CD8-positive, alpha-beta memory T cell (primary cell): ENCODE data around the gene RABGAP1L. TPM values are rescaled to one million over a fixed set of nuclear protein-coding genes. Genes with fewer than 3 reads are reported as not detected.
"Not testable (repeated sequence)": the region's sequence is repeated elsewhere in the genome, so short reads cannot be mapped to it uniquely, and the experiment has no call there.

Source experiments
- CTCF ChIA-PET: fragments of 350-600 bp; sonication (Branson Sonifier 250); formaldehyde crosslinking; loops from one replicate; lab custom pipeline; 2021; ENCODE audit warnings: antibody characterized with exemption; lab: Charles Lee
- POLR2A ChIA-PET: fragments of 350-600 bp; sonication (Branson Sonifier 250); formaldehyde crosslinking; loops from one replicate; lab custom pipeline; 2021; ENCODE audit warnings: antibody characterized with exemption; lab: Charles Lee
- DNase-seq, 5 donors: peaks; one replicate each; pipeline versions ENCODE4 v3.0.0 to v3.0.0-alpha.2; 2020 to 2022; ENCODE audit warnings: mixed read lengths in 1 of 5
- H3K27ac ChIP-seq: one replicate; pipeline ENCODE4 v1.7.0; 2013; ENCODE audit warnings: low read depth, mild to moderate bottlenecking, low read length, moderate library complexity
- H3K27me3 ChIP-seq: 2 replicates; pipeline ENCODE4 v1.7.0; 2013; ENCODE audit warnings: low read length, mild to moderate bottlenecking; ENCODE audit not compliant: insufficient read depth, poor library complexity, severe bottlenecking
- H3K36me3 ChIP-seq: 2 replicates; pipeline ENCODE4 v1.7.0; 2013; ENCODE audit warnings: mild to moderate bottlenecking, low read length, moderate library complexity; ENCODE audit not compliant: insufficient read depth
- H3K4me1 ChIP-seq: 2 replicates; pipeline ENCODE4 v1.7.0; 2013; ENCODE audit warnings: mild to moderate bottlenecking, low read length, moderate library complexity; ENCODE audit not compliant: insufficient read depth
- H3K4me3 ChIP-seq: 2 replicates; pipeline ENCODE4 v1.7.0; 2013; ENCODE audit warnings: mild to moderate bottlenecking, low read length
- H3K9me3 ChIP-seq: 2 replicates; pipeline ENCODE4 v1.7.0; 2013; ENCODE audit warnings: mild to moderate bottlenecking, low read length
- H3K27ac Mint-ChIP-seq, 8 donors: one replicate each; pipeline ENCODE4 v1.8.0; 2020 to 2021; ENCODE audit warnings: mixed read lengths in 8 of 8, mild to moderate bottlenecking in 6 of 8, inconsistent platforms in 3 of 8, moderate library complexity in 3 of 8
- H3K27me3 Mint-ChIP-seq, 2 donors: one replicate each; pipeline ENCODE4 v1.8.0; 2020 to 2021; ENCODE audit warnings: mixed read lengths in 2 of 2, mild to moderate bottlenecking in 1 of 2, moderate library complexity in 1 of 2
- H3K36me3 Mint-ChIP-seq, 3 donors: one replicate each; pipeline ENCODE4 v1.8.0; 2020 to 2021; ENCODE audit warnings: mixed read lengths in 3 of 3, inconsistent platforms in 1 of 3, mild to moderate bottlenecking in 1 of 3
- H3K4me1 Mint-ChIP-seq, 3 donors: one replicate each; pipeline ENCODE4 v1.8.0; 2020 to 2021; ENCODE audit warnings: mixed read lengths in 3 of 3, inconsistent platforms in 1 of 3, mild to moderate bottlenecking in 1 of 3
- H3K4me3 Mint-ChIP-seq, 7 donors: one replicate each; pipeline ENCODE4 v1.8.0; 2020 to 2021; ENCODE audit warnings: mixed read lengths in 7 of 7, mild to moderate bottlenecking in 6 of 7, moderate library complexity in 4 of 7, inconsistent platforms in 2 of 7
- H3K9me3 Mint-ChIP-seq, 5 donors: one replicate each; pipeline ENCODE4 v1.8.0; 2020 to 2022; ENCODE audit warnings: mixed read lengths in 5 of 5, mild to moderate bottlenecking in 3 of 5, moderate library complexity in 2 of 5, inconsistent platforms in 1 of 5
- polyA plus RNA-seq: library from polyadenylated mRNA; unstranded; fragments of 300-500 nt; fragmentation: Illumina TruSeq; gene quantifications from one replicate; pipeline ENCODE4 v1.2.3, GENCODE V29; 2021
- total RNA-seq, 2 experiments: library from RNA; stranded (reverse); gene quantifications; one replicate each; pipeline ENCODE4 v1.2.3, GENCODE V29; 2021

RABGAP1L gene
- total and polyA plus RNA-seq, 3 experiments from 2014 or later = 41.7 to 78.5 (median 42.7) TPM

DNA sequence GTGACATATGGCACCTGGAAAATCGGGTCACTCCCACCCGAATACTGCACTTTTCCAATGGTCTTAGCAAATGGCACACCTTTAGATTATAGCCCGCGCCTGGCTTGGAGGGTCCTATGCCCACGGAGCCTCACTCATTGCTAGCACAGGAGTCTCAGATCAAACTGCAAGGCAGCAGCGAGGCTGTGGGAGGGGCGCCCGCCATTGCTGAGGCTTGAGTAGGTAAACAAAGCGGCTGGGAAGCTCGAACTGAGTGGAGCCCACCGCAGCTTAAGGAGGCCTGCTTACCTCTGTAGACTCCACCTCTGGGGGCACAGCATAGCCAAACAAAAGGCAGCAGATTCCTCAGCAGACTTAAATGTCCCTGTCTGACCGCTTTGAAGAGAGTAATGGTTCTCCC lies 458.6 kb downstream of the RABGAP1L start:
- Mint-ChIP-seq H3K36me3 (peaks cover 15 to 51% (median 16%) of the 10 kb centered on the region in 3 donors), H3K9me3 (peaks cover 0 to 29% (median 10%) of the 10 kb centered on the region in 5 donors)
- H3K27ac ChIP-seq, H3K4me3 Mint-ChIP-seq, H3K27ac Mint-ChIP-seq, POLR2A ChIA-PET, H3K27me3 Mint-ChIP-seq, DNase-seq, H3K4me3 ChIP-seq, H3K4me1 Mint-ChIP-seq, CTCF ChIA-PET, H3K9me3 ChIP-seq, H3K36me3 ChIP-seq, H3K27me3 ChIP-seq, H3K4me1 ChIP-seq: not testable (repeated sequence)

DNA sequence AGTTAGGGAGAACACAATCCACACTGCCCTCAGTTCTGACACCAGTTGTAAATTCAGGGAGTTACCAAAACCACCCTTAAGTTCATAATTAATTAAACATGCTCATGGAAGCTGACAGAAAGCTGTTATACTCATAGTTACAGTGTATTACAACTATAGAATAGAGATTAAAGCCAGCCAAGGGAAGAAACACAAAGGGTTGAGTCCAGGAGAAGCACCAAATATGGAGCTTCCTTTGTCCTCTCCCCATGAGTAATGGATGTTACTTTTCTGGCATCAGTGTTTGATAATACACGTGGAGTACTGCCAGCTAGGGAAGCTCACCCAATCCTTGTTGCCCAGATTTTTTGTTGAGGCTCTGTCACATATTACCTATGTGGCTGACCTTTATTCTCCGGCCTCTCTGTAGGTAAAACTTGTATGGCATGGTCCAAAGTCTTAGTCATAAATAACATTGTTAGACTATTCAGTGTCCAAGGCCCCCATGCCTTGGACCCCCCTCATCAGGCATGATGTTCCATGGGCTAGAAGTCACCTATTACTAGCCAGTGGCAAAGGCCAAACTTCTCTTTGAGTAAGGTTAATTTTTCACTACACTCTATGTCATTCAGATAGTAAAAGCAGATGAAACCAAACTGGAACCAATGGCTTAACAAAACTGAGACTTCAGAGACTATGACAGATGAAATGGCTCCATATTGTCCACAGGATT lies 464.2 kb downstream of the RABGAP1L start:
- peaks cover 6 to 38% (median 16%) of the 10 kb centered on the region in 3 donors for H3K36me3 Mint-ChIP-seq
- Histone ChIP-seq H3K27ac (no peak overlapping the region), H3K4me1 (no peaks in the 10 kb centered on the region), H3K36me3 (no peaks in the 10 kb centered on the region), H3K9me3 (no peaks in the 10 kb centered on the region), H3K4me3 (no peak overlapping the region), H3K27me3 (no peaks in the 10 kb centered on the region)
- H3K4me3 Mint-ChIP-seq = no peak overlapping the region
- no peak for DNase-seq
- H3K27ac Mint-ChIP-seq = no peak overlapping the region
- ChIA-PET CTCF (no interaction called here), POLR2A (no interaction called here)
- peaks cover 0 to 19% (median 8%) of the 10 kb centered on the region in 5 donors for H3K9me3 Mint-ChIP-seq
- H3K4me1 Mint-ChIP-seq = peaks cover 0 to 3% (median 3%) of the 10 kb centered on the region in 3 donors
- H3K27me3 Mint-ChIP-seq = no peaks in the 10 kb centered on the region

- Mint-ChIP-seq H3K9me3 (peaks cover 0 to 9% (median 5%) of the 10 kb centered on the region in 5 donors), H3K4me3 (no peak overlapping the region), H3K36me3 (peaks cover 4 to 25% (median 16%) of the 10 kb centered on the region in 3 donors), H3K27me3 (no peaks in the 10 kb centered on the region), H3K27ac (peak overlapping the region in 2 of 8 donors; percentile 10 to 47), H3K4me1 (peaks cover 0 to 3% (median 2%) of the 10 kb centered on the region in 3 donors)
- Histone ChIP-seq H3K4me1 (no peaks in the 10 kb centered on the region), H3K36me3 (no peaks in the 10 kb centered on the region), H3K9me3 (no peaks in the 10 kb centered on the region), H3K27ac (no peak overlapping the region), H3K27me3 (no peaks in the 10 kb centered on the region), H3K4me3 (no peak overlapping the region)
- CTCF ChIA-PET = no interaction called here
- no peak for DNase-seq
- POLR2A ChIA-PET = no interaction called here
These were observed 467.0 kb downstream of the RABGAP1L start for GRCh38 chr1:174626031-174627025.

DNA sequence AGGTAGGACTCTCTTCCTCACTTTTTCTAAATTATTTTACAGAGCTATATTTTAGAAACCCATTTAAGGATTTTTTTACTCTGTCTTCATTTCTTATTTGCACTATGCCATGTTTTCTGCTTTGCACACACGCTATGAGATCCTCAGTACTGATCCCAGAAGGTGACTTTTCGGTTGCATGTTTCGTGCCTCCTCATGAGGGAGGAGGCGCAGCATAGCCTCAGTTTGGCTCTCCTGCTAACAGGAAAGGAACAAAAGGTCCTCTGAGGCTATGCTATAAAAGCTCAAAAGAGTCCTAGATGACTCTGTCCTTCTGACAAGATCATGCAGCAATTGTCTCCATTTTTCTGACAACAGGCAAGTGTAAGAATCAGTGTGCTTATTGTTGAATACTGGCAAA lies 478.2 kb downstream of the RABGAP1L start:
- Mint-ChIP-seq H3K9me3 (peaks cover 2 to 10% (median 4%) of the 10 kb centered on the region in 5 donors), H3K27ac (no peak overlapping the region), H3K4me1 (peaks cover 5 to 13% (median 8%) of the 10 kb centered on the region in 3 donors), H3K27me3 (no peaks in the 10 kb centered on the region), H3K4me3 (no peak overlapping the region), H3K36me3 (peaks cover 14 to 22% (median 19%) of the 10 kb centered on the region in 3 donors)
- no peaks in the 10 kb centered on the region for H3K27me3 ChIP-seq
- ChIA-PET CTCF (no interaction called here), POLR2A (no interaction called here)
- H3K4me1 ChIP-seq = no peaks in the 10 kb centered on the region
- no peak for DNase-seq
- H3K36me3 ChIP-seq = no peaks in the 10 kb centered on the region
- H3K4me3 ChIP-seq = no peak overlapping the region
- no peaks in the 10 kb centered on the region for H3K9me3 ChIP-seq
- H3K27ac ChIP-seq = no peak overlapping the region

DNA sequence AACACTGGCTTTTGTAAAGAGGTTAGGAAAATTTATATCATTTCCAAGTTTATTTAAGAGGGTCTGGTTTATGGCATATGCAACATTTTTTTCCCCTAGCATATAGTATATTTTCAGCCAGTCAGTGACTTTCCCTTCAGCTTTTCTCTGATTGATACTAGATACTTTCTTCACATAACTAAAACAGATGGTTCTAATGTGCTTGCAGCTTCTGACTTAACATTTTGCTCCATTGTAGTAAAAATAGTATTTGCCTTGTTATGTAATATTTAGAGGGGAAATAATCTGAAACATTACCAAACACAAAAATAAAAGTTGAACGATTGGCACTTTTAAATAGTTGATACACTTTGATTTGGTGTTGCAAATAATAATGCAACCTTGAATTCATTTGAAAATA lies 480.1 kb downstream of the RABGAP1L start:
- no peaks in the 10 kb centered on the region for H3K9me3 ChIP-seq
- H3K27ac ChIP-seq = no peak overlapping the region
- DNase-seq = no peak
- peak overlapping the region in 2 of 8 donors; percentile 19 to 23 for H3K27ac Mint-ChIP-seq
- H3K27me3 Mint-ChIP-seq = no peaks in the 10 kb centered on the region
- peaks cover 14 to 20% (median 19%) of the 10 kb centered on the region in 3 donors for H3K36me3 Mint-ChIP-seq
- no peaks in the 10 kb centered on the region for H3K27me3 ChIP-seq
- H3K4me1 Mint-ChIP-seq = peaks cover 5 to 17% (median 8%) of the 10 kb centered on the region in 3 donors
- no peaks in the 10 kb centered on the region for H3K36me3 ChIP-seq
- CTCF ChIA-PET = no interaction called here
- POLR2A ChIA-PET = no interaction called here
- no peak overlapping the region for H3K4me3 ChIP-seq
- H3K4me1 ChIP-seq = no peaks in the 10 kb centered on the region
- peaks cover 0 to 10% (median 1%) of the 10 kb centered on the region in 5 donors for H3K9me3 Mint-ChIP-seq
- no peak overlapping the region for H3K4me3 Mint-ChIP-seq

DNA sequence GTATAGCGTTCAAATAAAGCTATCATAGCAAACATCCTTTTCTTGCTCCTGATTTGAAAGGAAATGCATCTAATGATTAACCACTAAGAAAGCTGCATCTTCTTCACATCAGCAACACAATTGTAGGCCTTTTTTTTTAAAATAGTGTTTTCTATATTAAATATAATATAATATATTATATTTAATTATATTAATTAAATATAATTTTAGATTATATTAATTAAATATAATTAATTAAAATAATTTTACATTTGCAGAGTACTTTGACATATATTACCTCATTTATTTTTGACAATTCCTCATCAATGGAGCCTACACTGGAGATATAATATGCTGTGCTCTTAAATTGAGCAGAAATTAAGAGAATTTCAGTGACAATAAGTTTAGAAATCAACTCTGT lies 481.5 kb downstream of the RABGAP1L start:
- peak overlapping the region in 1 of 8 donors; percentile 3 for H3K27ac Mint-ChIP-seq
- peaks cover 14 to 24% (median 23%) of the 10 kb centered on the region in 3 donors for H3K36me3 Mint-ChIP-seq
- POLR2A ChIA-PET = no interaction called here
- no peak overlapping the region for H3K4me3 Mint-ChIP-seq
- no peak overlapping the region for H3K27ac ChIP-seq
- CTCF ChIA-PET = no interaction called here
- H3K27me3 Mint-ChIP-seq = no peaks in the 10 kb centered on the region
- no peak for DNase-seq
- no peaks in the 10 kb centered on the region for H3K27me3 ChIP-seq
- H3K9me3 ChIP-seq = no peaks in the 10 kb centered on the region
- H3K36me3 ChIP-seq = no peaks in the 10 kb centered on the region
- no peaks in the 10 kb centered on the region for H3K4me1 ChIP-seq
- H3K4me3 ChIP-seq = no peak overlapping the region
- H3K9me3 Mint-ChIP-seq = peaks cover 0 to 10% (median 2%) of the 10 kb centered on the region in 5 donors
- H3K4me1 Mint-ChIP-seq = peaks cover 5 to 19% (median 8%) of the 10 kb centered on the region in 3 donors

DNA sequence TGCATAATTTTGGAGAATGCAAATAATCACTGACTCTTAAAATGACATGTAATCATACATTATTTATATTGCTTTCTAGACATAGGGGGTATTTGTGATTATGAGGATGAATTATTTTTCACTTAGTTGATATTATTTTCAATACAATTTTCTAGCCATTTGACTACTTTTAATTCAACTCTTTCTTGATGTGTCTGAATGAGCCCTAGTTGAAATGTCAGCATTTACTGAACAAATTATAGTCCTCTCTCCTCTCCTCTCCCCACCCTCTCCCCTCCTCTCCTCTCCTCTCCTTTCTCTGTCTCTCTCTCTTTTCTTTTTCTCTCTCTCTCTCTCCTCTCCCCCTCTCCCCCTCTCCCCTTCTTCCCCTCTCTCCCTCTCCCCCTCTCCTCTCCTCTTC lies 483.1 kb downstream of the RABGAP1L start:
- H3K27me3 ChIP-seq = no peaks in the 10 kb centered on the region
- ChIA-PET CTCF (no interaction called here), POLR2A (no interaction called here)
- H3K36me3 ChIP-seq = no peaks in the 10 kb centered on the region
- no peak overlapping the region for H3K27ac ChIP-seq
- H3K4me3 ChIP-seq = no peak overlapping the region
- no peak for DNase-seq
- Mint-ChIP-seq H3K27ac (no peak overlapping the region), H3K4me1 (peaks cover 14 to 30% (median 17%) of the 10 kb centered on the region in 3 donors), H3K9me3 (peaks cover 0 to 6% (median 2%) of the 10 kb centered on the region in 5 donors), H3K27me3 (no peaks in the 10 kb centered on the region), H3K4me3 (no peak overlapping the region), H3K36me3 (peaks cover 7 to 22% (median 18%) of the 10 kb centered on the region in 3 donors)
- no peaks in the 10 kb centered on the region for H3K9me3 ChIP-seq
- no peaks in the 10 kb centered on the region for H3K4me1 ChIP-seq

- ChIA-PET CTCF (no interaction called here), POLR2A (no interaction called here)
- Histone ChIP-seq H3K27ac (no peak overlapping the region), H3K4me1 (no peaks in the 10 kb centered on the region), H3K4me3 (no peak overlapping the region), H3K36me3 (no peaks in the 10 kb centered on the region), H3K27me3 (no peaks in the 10 kb centered on the region), H3K9me3 (no peaks in the 10 kb centered on the region)
- peaks cover 17 to 36% (median 25%) of the 10 kb centered on the region in 3 donors for H3K4me1 Mint-ChIP-seq
- no peak overlapping the region for H3K4me3 Mint-ChIP-seq
- H3K36me3 Mint-ChIP-seq = peaks cover 0 to 18% (median 10%) of the 10 kb centered on the region in 3 donors
- H3K9me3 Mint-ChIP-seq = peaks cover 0 to 2% (median 1%) of the 10 kb centered on the region in 5 donors
- no peak for DNase-seq
- H3K27me3 Mint-ChIP-seq = no peaks in the 10 kb centered on the region
- no peak overlapping the region for H3K27ac Mint-ChIP-seq
These were observed 483.9 kb downstream of the RABGAP1L start for GRCh38 chr1:174643206-174643605.
